GM23338 (cell line): ENCODE results near the gene UVRAG. TPM values are rescaled to one million over a fixed set of nuclear protein-coding genes. Genes with fewer than 3 reads are reported as not detected.

Experiments
- ATAC-seq: fragments of 200-7000 bp; cut with Tn5 transposase; 3 replicates; pipeline ENCODE4 v1.9.1; 2020
- DNase-seq: peaks from one replicate; pipeline ENCODE4 v3.0.0-alpha.2; 2015; ENCODE audit warnings: low spot score
- H2AFZ ChIP-seq: fragments of 200-600 bp; sonication (generic); 2 replicates; pipeline ENCODE4 v1.8.0; 2016; ENCODE audit warnings: antibody characterized with exemption, mild to moderate bottlenecking, moderate library complexity
- H3F3A ChIP-seq: fragments of 200-600 bp; sonication (generic); replicated peaks from 2 replicates; pipeline ENCODE4 v1.8.0; 2017; ENCODE audit warnings: antibody characterized with exemption, mixed run types, low read depth
- H3K27ac ChIP-seq: fragments of 200-600 bp; sonication (generic); 2 replicates; pipeline ENCODE4 v1.6.1; 2016; ENCODE audit warnings: low read depth
- H3K27me3 ChIP-seq: fragments of 200-600 bp; sonication (generic); 2 replicates; pipeline ENCODE4 v1.8.0; 2016; ENCODE audit warnings: mild to moderate bottlenecking, mixed run types, moderate library complexity; ENCODE audit not compliant: insufficient read depth
- H3K36me3 ChIP-seq: fragments of 200-600 bp; sonication (generic); 2 replicates; pipeline ENCODE4 v1.8.0; 2016; ENCODE audit warnings: mild to moderate bottlenecking; ENCODE audit not compliant: insufficient read depth
- H3K4me1 ChIP-seq: fragments of 200-600 bp; sonication (generic); 2 replicates; pipeline ENCODE4 v1.8.0; 2016; ENCODE audit warnings: mild to moderate bottlenecking, moderate library complexity; ENCODE audit not compliant: insufficient read depth
- H3K4me2 ChIP-seq: fragments of 200-600 bp; sonication (generic); 2 replicates; pipeline ENCODE4 v1.7.1; 2017; ENCODE audit warnings: mixed run types
- H3K4me3 ChIP-seq: fragments of 200-600 bp; sonication (generic); 2 replicates; pipeline ENCODE4 v1.6.1; 2016; ENCODE audit warnings: mixed run types
- H3K79me2 ChIP-seq: fragments of 200-600 bp; sonication (generic); replicated peaks from 2 replicates; pipeline ENCODE4 v1.8.0; 2017; ENCODE audit warnings: mild to moderate bottlenecking; ENCODE audit not compliant: insufficient read depth
- H3K9me2 ChIP-seq: fragments of 200-600 bp; sonication (generic); 2 replicates; pipeline ENCODE4 v1.8.0; 2017; ENCODE audit not compliant: insufficient read depth
- H4K20me1 ChIP-seq: fragments of 200-600 bp; sonication (generic); replicated peaks from 2 replicates; pipeline ENCODE4 v1.8.0; 2017; ENCODE audit warnings: mild to moderate bottlenecking; ENCODE audit not compliant: insufficient read depth
- H3K27ac Mint-ChIP-seq: 2 replicates; pipeline ENCODE4 v1.8.0; 2020; ENCODE audit warnings: inconsistent platforms, mild to moderate bottlenecking, moderate library complexity, mixed read lengths
- H3K27me3 Mint-ChIP-seq: 3 replicates; pipeline ENCODE4 v1.8.0; 2022; ENCODE audit warnings: low read depth, mild to moderate bottlenecking, moderate library complexity, mixed read lengths, inconsistent platforms; ENCODE audit not compliant: insufficient read depth, poor library complexity
- H3K36me3 Mint-ChIP-seq: 3 replicates; pipeline ENCODE4 v1.8.0; 2021; ENCODE audit warnings: low read depth, mild to moderate bottlenecking, inconsistent platforms, moderate library complexity, mixed read lengths
- H3K4me1 Mint-ChIP-seq: 3 replicates; pipeline ENCODE4 v1.8.0; 2020; ENCODE audit warnings: mild to moderate bottlenecking, inconsistent platforms, mixed read lengths
- H3K4me3 Mint-ChIP-seq: 3 replicates; pipeline ENCODE4 v1.8.0; 2021; ENCODE audit warnings: moderate library complexity, mild to moderate bottlenecking, inconsistent platforms, mixed read lengths
- H3K9me3 Mint-ChIP-seq: 3 replicates; pipeline ENCODE4 v1.8.0; 2020; ENCODE audit warnings: moderate library complexity, mild to moderate bottlenecking, inconsistent platforms, mixed read lengths
- CTCF ChIP-seq, 2 experiments: fragments of 200-600 bp in 1 of 2; sonication (generic) in 1 of 2; conservative IDR thresholded peaks; 2 replicates each; pipeline versions ENCODE4 v1.5.1 to v1.6.1; 2016 to 2017; ENCODE audit warnings: antibody characterized with exemption in 2 of 2, low read depth in 2 of 2, mild to moderate bottlenecking in 2 of 2, moderate library complexity in 1 of 2
- EZH2 ChIP-seq: fragments of 200-600 bp; sonication (generic); IDR thresholded peaks from one replicate; pipeline ENCODE4 v1.8.0; 2017; ENCODE audit warnings: antibody characterized with exemption, mild to moderate bottlenecking, low read depth; ENCODE audit not compliant: unreplicated experiment
- EZH2phosphoT487 ChIP-seq: fragments of 200-600 bp; sonication (generic); IDR thresholded peaks from one replicate; pipeline ENCODE4 v1.8.1; 2018; ENCODE audit warnings: antibody characterized with exemption; ENCODE audit not compliant: unreplicated experiment
- JUNB ChIP-seq: IDR thresholded peaks from one replicate; pipeline ENCODE4 v1.6.1; 2016; ENCODE audit warnings: antibody characterized with exemption; ENCODE audit not compliant: unreplicated experiment
- polyA plus RNA-seq: library from polyadenylated mRNA; unstranded; fragments of >200 nt; fragmentation: Nextera tagmentation; extraction: Ambion mirVana; gene quantifications from 2 replicates; pipeline ENCODE4 v1.2.1, GENCODE V29; 2016
- total RNA-seq: library from RNA; depleted of rRNA; stranded (reverse); fragments of >200 nt; shearing (Covaris generic); gene quantifications from 2 replicates; pipeline ENCODE4 v1.2.3, GENCODE V29; 2014

Gene UVRAG
- total and polyA plus RNA-seq, 2 experiments from 2014 or later: 15.3 to 17.4 TPM

GRCh38 chr11:75768112-75768908 is 46.7 kb upstream of the UVRAG start, which contains the start of gene DGAT2:
Gene DGAT2, plus strand, starts transcription at chr11:75768778. Its CDS starts 214 bp downstream, at chr11:75768992.
- peaks cover 7% of the 10 kb centered on the region; the same call in 2 of the 3 replicates for H3K9me3 Mint-ChIP-seq
- H3K27ac Mint-ChIP-seq: no peak within 1 kb of the TSS
- no peaks in the 10 kb centered on the region for H3F3A ChIP-seq
- no peaks in the 10 kb centered on the region for H3K79me2 ChIP-seq
- ATAC-seq (peak; percentile 82), DNase-seq (peak; percentile 79)
- H3K4me1 ChIP-seq: peaks cover 11% of the 10 kb centered on the region; the same call in 1 of the 2 replicates
- peaks cover 15% of the 10 kb centered on the region for H3K4me1 Mint-ChIP-seq
- peaks cover 52% of the 10 kb centered on the region for H3K27me3 ChIP-seq
- peak within 1 kb of the TSS; percentile 66 for H3K4me3 ChIP-seq
- TF ChIP-seq JUNB (no peak), CTCF (conservative IDR thresholded peaks at IDR 0.05; ENCODE audit: low read depth in 2 of 2) (peak; percentile 45 to 66)
- peak within 1 kb of the TSS; percentile 94 for H2AFZ ChIP-seq
- no peaks in the 10 kb centered on the region for H3K36me3 ChIP-seq
- H3K9me2 ChIP-seq: no peaks in the 10 kb centered on the region
- no peak within 1 kb of the TSS for H3K27ac ChIP-seq
- peaks cover 7% of the 10 kb centered on the region for H4K20me1 ChIP-seq
- no peaks in the 10 kb centered on the region; the same call in 2 of the 3 replicates for H3K36me3 Mint-ChIP-seq
- H3K4me2 ChIP-seq: peak within 1 kb of the TSS; percentile 88
- peaks cover 48% of the 10 kb centered on the region for H3K27me3 Mint-ChIP-seq
- H3K4me3 Mint-ChIP-seq: peak within 1 kb of the TSS; percentile 66

GRCh38 chr11:75768909-75769771 is 45.9 kb upstream of the UVRAG start:
- H3K4me2 ChIP-seq: peak overlapping the region; percentile 88
- peaks cover 11% of the 10 kb centered on the region; the same call in 1 of the 2 replicates for H3K4me1 ChIP-seq
- Mint-ChIP-seq H3K27me3 (peaks cover 44% of the 10 kb centered on the region), H3K27ac (no peak overlapping the region), H3K36me3 (no peaks in the 10 kb centered on the region; the same call in 1 of the 3 replicates), H3K4me1 (peaks cover 14% of the 10 kb centered on the region), H3K4me3 (peak overlapping the region; percentile 66), H3K9me3 (peaks cover 7% of the 10 kb centered on the region; the same call in 2 of the 3 replicates)
- peaks cover 7% of the 10 kb centered on the region for H4K20me1 ChIP-seq
- H3F3A ChIP-seq: no peaks in the 10 kb centered on the region
- H3K27me3 ChIP-seq: peaks cover 52% of the 10 kb centered on the region
- no peaks in the 10 kb centered on the region for H3K9me2 ChIP-seq
- H3K36me3 ChIP-seq: no peaks in the 10 kb centered on the region
- H3K79me2 ChIP-seq: no peaks in the 10 kb centered on the region
- TF ChIP-seq EZH2: peak; percentile 58
- TF ChIP-seq CTCF (conservative IDR thresholded peaks at IDR 0.05; ENCODE audit: low read depth in 2 of 2): no peak
- no peak for TF ChIP-seq EZH2phosphoT487
- ATAC-seq (peak; percentile 48), DNase-seq (peak; percentile 46)
- peak overlapping the region; percentile 66 for H3K4me3 ChIP-seq
- H3K27ac ChIP-seq: no peak overlapping the region
- H2AFZ ChIP-seq: peak overlapping the region; percentile 94
